Spleen (tissue), 7 donors: ENCODE results near the gene OR9A4.

Source experiments
- POLR2AphosphoS5 ChIP-seq, 3 donors: sonication (generic); formaldehyde crosslinking; IDR thresholded peaks; one replicate each; pipeline ENCODE4 v1.5.1; 2017; ENCODE audit warnings: antibody characterized with exemption in 3 of 3
- TF ChIP-seq, protein P1 (sequence below), 11 experiments: fragments of 200-600 bp in 7 of 11; fragments of 450-650 bp in 4 of 11; sonication (generic) in 4 of 11; IDR thresholded peaks in 8 of 11; conservative IDR thresholded peaks in 3 of 11; 1 replicate in 7 of 11; 2 replicates in 4 of 11; pipeline versions ENCODE4 v1.4.0 to v1.8.0; 2016 to 2021; ENCODE audit warnings: antibody characterized with exemption in 11 of 11, inconsistent platforms in 4 of 11, mild to moderate bottlenecking in 1 of 11
- donor health status: DM: no; HTN: no; CAD: no; lungs with moderate emphysema.
- donor health status: DM: no; HTN: no; CAD: no.
- donor health status: DM: no; HTN: no; CAD: no.

DNA sequence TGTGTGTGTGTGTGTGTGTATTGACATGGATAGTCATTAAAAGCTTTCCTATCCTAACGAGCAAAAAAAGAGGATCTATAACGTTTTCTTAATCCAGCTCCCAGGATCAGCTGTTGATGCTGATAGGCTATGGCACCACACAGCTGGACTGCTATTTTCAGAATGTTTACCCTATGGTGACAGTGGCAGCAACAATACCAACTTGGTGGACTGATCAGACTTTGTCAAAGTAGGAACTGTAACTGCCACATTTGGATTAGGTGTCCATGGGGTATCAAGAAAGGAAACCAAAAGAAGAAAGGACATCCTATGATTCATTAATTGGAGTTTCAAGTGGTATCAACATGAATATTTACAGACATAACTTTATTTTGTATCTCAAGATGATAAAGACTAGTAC lies 33.3 kb downstream of the OR9A4 start:
- no peak for TF ChIP-seq POLR2AphosphoS5 (IDR thresholded peaks at IDR 0.05)
- TF ChIP-seq, protein P1, sequence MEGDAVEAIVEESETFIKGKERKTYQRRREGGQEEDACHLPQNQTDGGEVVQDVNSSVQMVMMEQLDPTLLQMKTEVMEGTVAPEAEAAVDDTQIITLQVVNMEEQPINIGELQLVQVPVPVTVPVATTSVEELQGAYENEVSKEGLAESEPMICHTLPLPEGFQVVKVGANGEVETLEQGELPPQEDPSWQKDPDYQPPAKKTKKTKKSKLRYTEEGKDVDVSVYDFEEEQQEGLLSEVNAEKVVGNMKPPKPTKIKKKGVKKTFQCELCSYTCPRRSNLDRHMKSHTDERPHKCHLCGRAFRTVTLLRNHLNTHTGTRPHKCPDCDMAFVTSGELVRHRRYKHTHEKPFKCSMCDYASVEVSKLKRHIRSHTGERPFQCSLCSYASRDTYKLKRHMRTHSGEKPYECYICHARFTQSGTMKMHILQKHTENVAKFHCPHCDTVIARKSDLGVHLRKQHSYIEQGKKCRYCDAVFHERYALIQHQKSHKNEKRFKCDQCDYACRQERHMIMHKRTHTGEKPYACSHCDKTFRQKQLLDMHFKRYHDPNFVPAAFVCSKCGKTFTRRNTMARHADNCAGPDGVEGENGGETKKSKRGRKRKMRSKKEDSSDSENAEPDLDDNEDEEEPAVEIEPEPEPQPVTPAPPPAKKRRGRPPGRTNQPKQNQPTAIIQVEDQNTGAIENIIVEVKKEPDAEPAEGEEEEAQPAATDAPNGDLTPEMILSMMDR (IDR thresholded peaks at IDR 0.05 in 8 of 11, conservative IDR thresholded peaks at IDR 0.05 in 3 of 11) = no peak
